Memory B cell (primary cell): ENCODE data around the gene SERGEF.
"Not testable (repeated sequence)": the region's sequence is repeated elsewhere in the genome, so short reads cannot be mapped to it uniquely, and the experiment has no call there.

Experiments
- ATAC-seq: fragments of 150-1000 bp; cut with Tn5 transposase; 2 replicates; pipeline ENCODE4 v1.10.0; 2021; ENCODE audit warnings: low read depth, mild to moderate bottlenecking, moderate library complexity
- DNase-seq, 2 donors: peaks; one replicate each; pipeline ENCODE4 v3.0.0; 2022; ENCODE audit warnings: low spot score in 2 of 2
- H3K27ac Mint-ChIP-seq: one replicate; pipeline ENCODE4 v1.8.0; 2022; ENCODE audit warnings: mild to moderate bottlenecking, moderate library complexity, mixed read lengths
- H3K27me3 Mint-ChIP-seq: one replicate; pipeline ENCODE4 v1.8.0; 2022; ENCODE audit warnings: mixed read lengths
- H3K36me3 Mint-ChIP-seq: one replicate; pipeline ENCODE4 v1.8.0; 2022; ENCODE audit warnings: mild to moderate bottlenecking, mixed read lengths
- H3K4me1 Mint-ChIP-seq: one replicate; pipeline ENCODE4 v1.8.0; 2022; ENCODE audit warnings: mixed read lengths
- H3K4me3 Mint-ChIP-seq: one replicate; pipeline ENCODE4 v1.8.0; 2022; ENCODE audit warnings: mild to moderate bottlenecking, moderate library complexity, mixed read lengths
- H3K9me3 Mint-ChIP-seq: one replicate; pipeline ENCODE4 v1.8.0; 2022; ENCODE audit warnings: mixed read lengths

The SERGEF gene

GRCh38 chr11:18012122-18012905, 533 bp downstream of the SERGEF start:
- peak; percentile 3 for ATAC-seq
- Mint-ChIP-seq H3K4me1 (peaks cover 27% of the 10 kb centered on the region), H3K36me3 (no peaks in the 10 kb centered on the region)

GRCh38 chr11:18011633-18012032, 1.2 kb downstream of the SERGEF start:
- ATAC-seq (no peak), DNase-seq (no peak)
- Mint-ChIP-seq H3K4me3 (peak overlapping the region; percentile 99), H3K27me3 (no peaks in the 10 kb centered on the region), H3K4me1 (peaks cover 27% of the 10 kb centered on the region), H3K27ac (peak overlapping the region; percentile 87), H3K9me3 (no peaks in the 10 kb centered on the region), H3K36me3 (peaks cover under 1% of the 10 kb centered on the region)

More at GRCh38 chr11:18012122-18012905, 533 bp downstream of the SERGEF start:
- peak overlapping the region; percentile 87 for H3K27ac Mint-ChIP-seq
- peak in 1 of 2 donors; percentile 28 for DNase-seq
- H3K9me3 Mint-ChIP-seq = no peaks in the 10 kb centered on the region
- peak overlapping the region; percentile 99 for H3K4me3 Mint-ChIP-seq
- no peaks in the 10 kb centered on the region for H3K27me3 Mint-ChIP-seq

GRCh38 chr11:18010977-18011586, 1.8 kb downstream of the SERGEF start:
- peaks cover 27% of the 10 kb centered on the region for H3K4me1 Mint-ChIP-seq
- H3K27me3 Mint-ChIP-seq = no peaks in the 10 kb centered on the region
- H3K9me3 Mint-ChIP-seq = no peaks in the 10 kb centered on the region
- ATAC-seq (no peak), DNase-seq (no peak)
- peak overlapping the region; percentile 87 for H3K27ac Mint-ChIP-seq
- H3K36me3 Mint-ChIP-seq = peaks cover 4% of the 10 kb centered on the region
- no peak overlapping the region for H3K4me3 Mint-ChIP-seq

GRCh38 chr11:18010121-18010670, 2.7 kb downstream of the SERGEF start:
- Mint-ChIP-seq H3K4me3 (no peak overlapping the region), H3K27me3 (no peaks in the 10 kb centered on the region), H3K36me3 (peaks cover 9% of the 10 kb centered on the region), H3K27ac (peak overlapping the region; percentile 87), H3K9me3 (no peaks in the 10 kb centered on the region), H3K4me1 (peaks cover 27% of the 10 kb centered on the region)
- ATAC-seq (no peak), DNase-seq (no peak)

GRCh38 chr11:18005376-18006129, 7.3 kb downstream of the SERGEF start:
- DNase-seq (no peak), ATAC-seq (no peak)
- H3K36me3 Mint-ChIP-seq = peaks cover 23% of the 10 kb centered on the region
- no peak overlapping the region for H3K4me3 Mint-ChIP-seq
- no peaks in the 10 kb centered on the region for H3K9me3 Mint-ChIP-seq
- H3K27me3 Mint-ChIP-seq = no peaks in the 10 kb centered on the region
- H3K4me1 Mint-ChIP-seq = peaks cover 5% of the 10 kb centered on the region
- no peak overlapping the region for H3K27ac Mint-ChIP-seq

GRCh38 chr11:18001191-18001590, 11.7 kb downstream of the SERGEF start:
- DNase-seq = no peak
- Mint-ChIP-seq H3K36me3 (peaks cover 37% of the 10 kb centered on the region), H3K27ac (no peak overlapping the region), H3K4me1 (no peaks in the 10 kb centered on the region), H3K4me3 (no peak overlapping the region), H3K27me3 (no peaks in the 10 kb centered on the region), H3K9me3 (no peaks in the 10 kb centered on the region)
- ATAC-seq = no peak

- Mint-ChIP-seq H3K9me3 (no peaks in the 10 kb centered on the region), H3K4me1 (no peaks in the 10 kb centered on the region), H3K36me3 (peaks cover 38% of the 10 kb centered on the region), H3K27ac (no peak overlapping the region), H3K27me3 (no peaks in the 10 kb centered on the region), H3K4me3 (no peak overlapping the region)
- no peak for ATAC-seq
- DNase-seq = no peak
Observed at GRCh38 chr11:18000760-18001159, 12.1 kb downstream of the SERGEF start.

- not testable (repeated sequence) for ATAC-seq, H3K9me3 Mint-ChIP-seq, H3K27me3 Mint-ChIP-seq, H3K4me3 Mint-ChIP-seq, H3K4me1 Mint-ChIP-seq, DNase-seq, H3K27ac Mint-ChIP-seq
- peaks cover 34% of the 10 kb centered on the region for H3K36me3 Mint-ChIP-seq
Observed at GRCh38 chr11:18000128-18000527, 12.7 kb downstream of the SERGEF start.

- Mint-ChIP-seq H3K4me3 (no peak overlapping the region), H3K27me3 (no peaks in the 10 kb centered on the region), H3K36me3 (peaks cover 22% of the 10 kb centered on the region), H3K27ac (no peak overlapping the region), H3K4me1 (peaks cover 2% of the 10 kb centered on the region), H3K9me3 (no peaks in the 10 kb centered on the region)
- no peak for DNase-seq
- no peak for ATAC-seq
Observed at GRCh38 chr11:17992916-17993315, 19.9 kb downstream of the SERGEF start.

GRCh38 chr11:17991783-17992433, 20.9 kb downstream of the SERGEF start:
- no peaks in the 10 kb centered on the region for H3K27me3 Mint-ChIP-seq
- peak overlapping the region; percentile 4 for H3K27ac Mint-ChIP-seq
- ATAC-seq = peak; percentile 74
- peaks cover 26% of the 10 kb centered on the region for H3K36me3 Mint-ChIP-seq
- no peak overlapping the region for H3K4me3 Mint-ChIP-seq
- DNase-seq = peak; percentile 18 to 42
- H3K9me3 Mint-ChIP-seq = no peaks in the 10 kb centered on the region
- peaks cover 2% of the 10 kb centered on the region for H3K4me1 Mint-ChIP-seq

GRCh38 chr11:17989306-17989705, 23.5 kb downstream of the SERGEF start:
- H3K36me3 Mint-ChIP-seq = peaks cover 19% of the 10 kb centered on the region

GRCh38 chr11:17988465-17988864, 24.4 kb downstream of the SERGEF start:
- Mint-ChIP-seq H3K27ac (no peak overlapping the region), H3K36me3 (peaks cover 24% of the 10 kb centered on the region), H3K27me3 (no peaks in the 10 kb centered on the region), H3K4me3 (no peak overlapping the region), H3K9me3 (no peaks in the 10 kb centered on the region), H3K4me1 (peaks cover 2% of the 10 kb centered on the region)
- no peak for ATAC-seq
- no peak for DNase-seq

More at GRCh38 chr11:17989306-17989705, 23.5 kb downstream of the SERGEF start:
- Mint-ChIP-seq H3K4me3 (no peak overlapping the region), H3K4me1 (peaks cover 2% of the 10 kb centered on the region), H3K27ac (no peak overlapping the region), H3K9me3 (no peaks in the 10 kb centered on the region), H3K27me3 (no peaks in the 10 kb centered on the region)
- ATAC-seq (no peak), DNase-seq (no peak)

- H3K36me3 Mint-ChIP-seq = peaks cover 30% of the 10 kb centered on the region
Observed at GRCh38 chr11:17987826-17988225, 25.0 kb downstream of the SERGEF start.

More at GRCh38 chr11:17987826-17988225, 25.0 kb downstream of the SERGEF start:
- Mint-ChIP-seq H3K4me3 (no peak overlapping the region), H3K27me3 (no peaks in the 10 kb centered on the region), H3K27ac (no peak overlapping the region), H3K9me3 (no peaks in the 10 kb centered on the region), H3K4me1 (peaks cover 2% of the 10 kb centered on the region)
- ATAC-seq = no peak
- DNase-seq = no peak
